Osteocyte (in vitro differentiated cells): ENCODE results near the gene CRTAC1. TPM values are rescaled to one million over a fixed set of nuclear protein-coding genes. Genes with fewer than 3 reads are reported as not detected.

Experiments used
- DNase-seq: peaks from one replicate; pipeline ENCODE4 v3.0.0; 2021; ENCODE audit warnings: mixed read lengths; ENCODE audit not compliant: unreplicated experiment; ENCODE audit errors: extremely low spot score
- H3K27ac Mint-ChIP-seq: one replicate; pipeline ENCODE4 v1.8.0; 2021; ENCODE audit warnings: mild to moderate bottlenecking, mixed read lengths; ENCODE audit not compliant: unreplicated experiment
- H3K27me3 Mint-ChIP-seq: one replicate; pipeline ENCODE4 v1.8.0; 2021; ENCODE audit warnings: mixed read lengths; ENCODE audit not compliant: unreplicated experiment
- H3K36me3 Mint-ChIP-seq: one replicate; pipeline ENCODE4 v1.8.0; 2021; ENCODE audit warnings: mixed read lengths; ENCODE audit not compliant: unreplicated experiment
- H3K4me1 Mint-ChIP-seq: one replicate; pipeline ENCODE4 v1.8.0; 2021; ENCODE audit warnings: mixed read lengths; ENCODE audit not compliant: unreplicated experiment
- H3K4me3 Mint-ChIP-seq: one replicate; pipeline ENCODE4 v1.8.0; 2021; ENCODE audit warnings: mild to moderate bottlenecking, moderate library complexity, mixed read lengths; ENCODE audit not compliant: unreplicated experiment
- H3K9me3 Mint-ChIP-seq: one replicate; pipeline ENCODE4 v1.8.0; 2021; ENCODE audit warnings: mixed read lengths; ENCODE audit not compliant: unreplicated experiment
- CTCF ChIP-seq: fragments of 200-600 bp; sonication (generic); IDR thresholded peaks from 2 replicates; pipeline ENCODE4 v1.5.0; 2021; ENCODE audit warnings: antibody characterized with exemption, mild to moderate bottlenecking, moderate library complexity
- total RNA-seq: library from RNA; stranded (reverse); gene quantifications from 2 replicates; pipeline ENCODE4 v1.2.1, GENCODE V29; 2021

CRTAC1 gene
- total RNA-seq, 1 donor from 2014 or later: 0.16 TPM

GRCh38 chr10:98058295-98058694 lies 27.9 kb upstream of the CRTAC1 start:
- no peaks in the 10 kb centered on the region for H3K9me3 Mint-ChIP-seq
- no peaks in the 10 kb centered on the region for H3K4me1 Mint-ChIP-seq
- no peak overlapping the region for H3K27ac Mint-ChIP-seq
- H3K36me3 Mint-ChIP-seq: no peaks in the 10 kb centered on the region
- no peak overlapping the region for H3K4me3 Mint-ChIP-seq
- TF ChIP-seq CTCF: no peak
- DNase-seq: no peak
- H3K27me3 Mint-ChIP-seq: peaks cover 3% of the 10 kb centered on the region

DNA sequence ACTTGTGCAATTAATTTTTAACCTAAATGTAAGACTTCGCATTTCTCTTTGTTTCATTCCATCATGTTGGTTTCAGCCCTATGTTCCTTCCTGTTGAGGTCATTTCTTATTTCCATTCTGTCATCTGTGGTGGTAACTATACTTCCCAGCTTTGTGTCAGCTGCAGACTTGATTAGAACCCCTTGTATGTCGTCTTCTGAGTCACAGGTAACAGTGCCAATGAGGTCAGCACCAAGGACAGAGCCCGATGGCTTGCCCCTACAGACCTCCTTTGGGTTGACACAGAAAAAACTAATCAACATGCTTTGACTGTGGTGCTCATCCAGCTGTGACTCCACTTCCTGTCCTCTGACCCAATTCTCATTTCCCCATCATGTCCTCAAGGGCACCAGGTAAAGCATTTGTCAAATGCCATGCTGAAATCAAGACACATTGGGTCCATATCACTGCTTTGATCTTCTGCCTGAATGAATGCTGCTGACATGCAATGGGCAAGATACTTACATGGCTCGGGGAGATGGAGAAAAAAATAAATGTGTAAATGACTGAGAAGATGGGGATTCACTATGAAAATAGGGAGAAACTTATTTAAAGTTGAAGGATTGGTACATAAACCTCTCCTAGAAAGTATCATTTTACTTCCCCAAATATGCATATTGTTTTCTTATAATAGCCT lies 25.6 kb upstream of the CRTAC1 start:
- no peak for TF ChIP-seq CTCF
- Mint-ChIP-seq H3K27me3 (peaks cover 7% of the 10 kb centered on the region), H3K27ac (no peak overlapping the region), H3K4me3 (no peak overlapping the region), H3K9me3 (no peaks in the 10 kb centered on the region), H3K4me1 (no peaks in the 10 kb centered on the region), H3K36me3 (no peaks in the 10 kb centered on the region)
- no peak for DNase-seq

DNA sequence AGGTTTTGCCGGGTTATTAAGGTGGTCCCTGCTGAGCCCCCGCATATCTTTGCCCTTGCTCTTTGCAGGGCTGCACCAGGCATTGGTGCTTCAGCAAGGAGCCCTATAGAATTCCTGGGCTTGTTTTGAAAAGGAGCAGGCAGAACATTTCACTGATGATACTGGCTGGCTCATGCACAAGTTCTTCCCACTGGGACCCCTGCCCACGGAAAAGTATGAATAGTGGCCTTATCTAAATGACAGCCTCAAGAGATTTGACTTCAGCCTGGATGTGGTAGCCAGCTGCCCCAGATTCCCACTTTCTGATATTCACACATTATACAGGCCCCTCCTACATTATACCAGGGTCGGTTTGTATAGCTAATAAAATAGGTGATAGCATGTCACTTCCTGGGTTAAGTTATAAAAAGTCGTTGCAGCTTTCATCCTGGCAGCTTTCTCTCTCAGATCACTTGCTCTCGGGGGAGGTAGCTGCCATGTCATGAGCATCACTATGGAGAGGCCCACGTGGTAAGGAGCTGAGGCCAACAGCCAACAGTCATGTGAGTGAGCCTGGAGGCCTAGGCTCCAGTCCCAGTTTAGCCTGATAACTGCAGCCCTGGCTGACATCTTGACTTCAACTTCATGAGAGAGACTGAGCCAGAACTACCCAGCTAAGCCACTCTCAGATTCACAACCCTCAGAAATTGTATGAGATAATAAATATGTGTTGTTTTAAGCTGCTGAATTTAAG lies 16.8 kb upstream of the CRTAC1 start:
- Mint-ChIP-seq H3K4me1 (no peaks in the 10 kb centered on the region), H3K4me3 (no peak overlapping the region), H3K27ac (no peak overlapping the region), H3K27me3 (peaks cover 60% of the 10 kb centered on the region), H3K9me3 (no peaks in the 10 kb centered on the region), H3K36me3 (no peaks in the 10 kb centered on the region)
- TF ChIP-seq CTCF: no peak
- DNase-seq: no peak

DNA sequence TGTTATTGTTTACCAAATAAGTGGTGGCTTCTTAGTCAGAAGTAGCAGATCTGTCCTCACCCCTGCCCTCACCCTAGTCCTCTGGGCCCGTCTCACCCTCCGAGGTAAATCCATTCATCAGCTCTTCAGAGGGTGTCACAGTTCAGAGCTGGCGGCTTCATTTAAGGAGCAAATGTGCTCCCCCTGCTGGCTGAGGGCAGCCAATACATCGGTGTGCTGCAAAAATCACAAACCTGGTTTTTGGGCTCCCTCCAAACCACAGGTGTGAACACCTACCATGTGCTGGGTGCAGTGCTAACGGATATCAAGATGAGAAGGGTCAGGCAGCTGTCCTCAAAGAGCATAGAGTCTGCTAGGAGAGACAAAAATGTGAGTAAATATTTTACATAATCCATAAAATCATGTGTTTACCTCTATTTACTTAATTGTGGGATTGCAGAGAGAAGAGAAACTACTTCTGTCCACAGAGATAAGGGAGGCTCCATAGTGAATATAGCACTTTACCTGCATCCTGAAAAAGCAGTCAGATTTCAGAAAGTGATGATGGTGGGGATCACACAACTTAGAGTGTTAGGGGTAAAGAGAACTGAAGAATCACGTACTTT lies 15.5 kb upstream of the CRTAC1 start:
- H3K4me3 Mint-ChIP-seq: no peak overlapping the region
- no peak overlapping the region for H3K27ac Mint-ChIP-seq
- TF ChIP-seq CTCF: peak; percentile 92
- H3K9me3 Mint-ChIP-seq: no peaks in the 10 kb centered on the region
- no peaks in the 10 kb centered on the region for H3K4me1 Mint-ChIP-seq
- no peaks in the 10 kb centered on the region for H3K36me3 Mint-ChIP-seq
- H3K27me3 Mint-ChIP-seq: peaks cover 58% of the 10 kb centered on the region
- DNase-seq: no peak

DNA sequence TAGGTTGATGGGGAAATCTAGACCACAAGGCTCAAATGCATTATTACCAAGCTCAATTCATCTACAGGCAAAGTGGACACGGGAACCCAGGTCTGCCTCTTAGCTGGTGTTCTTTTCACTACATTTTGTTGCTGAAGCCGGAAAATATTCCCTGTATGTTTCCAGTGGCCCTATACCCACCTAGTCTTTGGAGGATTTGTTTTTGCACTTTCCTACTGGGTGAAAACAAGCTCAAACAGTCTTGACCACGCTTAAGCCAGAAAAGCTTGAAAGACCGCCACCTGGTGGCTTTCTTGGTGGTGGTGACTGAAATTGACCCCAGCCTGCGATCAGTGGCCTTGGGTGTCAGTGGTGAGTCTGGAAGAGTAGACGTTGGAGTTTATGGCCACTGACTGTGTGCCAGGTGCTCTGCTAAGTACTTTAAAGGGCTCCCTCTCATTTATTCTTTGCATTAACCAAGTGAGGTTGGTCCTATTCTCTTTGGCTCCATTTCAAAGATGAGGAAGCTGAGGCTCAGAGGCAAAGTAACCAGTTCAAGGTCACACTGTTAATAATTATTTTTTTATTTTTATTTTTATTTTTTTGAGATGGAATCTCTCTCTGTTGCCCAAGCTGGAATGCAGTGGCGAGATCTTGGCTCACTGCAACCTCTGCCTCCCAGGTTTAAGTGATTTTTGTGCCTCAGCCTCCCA lies 11.1 kb upstream of the CRTAC1 start:
- no peaks in the 10 kb centered on the region for H3K36me3 Mint-ChIP-seq
- H3K27ac Mint-ChIP-seq: no peak overlapping the region
- peak; percentile 77 for TF ChIP-seq CTCF
- no peaks in the 10 kb centered on the region for H3K9me3 Mint-ChIP-seq
- no peak for DNase-seq
- no peak overlapping the region for H3K4me3 Mint-ChIP-seq
- H3K4me1 Mint-ChIP-seq: no peaks in the 10 kb centered on the region
- peaks cover 80% of the 10 kb centered on the region for H3K27me3 Mint-ChIP-seq
